WTC11 (cell line): Measurements from ENCODE around the gene PMF1. TPM values are rescaled to one million over a fixed set of nuclear protein-coding genes. Genes with fewer than 3 reads are reported as not detected.
A peak's percentile ranks its signal among the peaks of the same experiment; 100 is the strongest.

Source experiments
- CREB1 ChIP-seq: sonication (generic); formaldehyde crosslinking; IDR thresholded peaks from 2 replicates; pipeline ENCODE4 v1.8.0; 2023; ENCODE audit warnings: mild to moderate bottlenecking, missing genetic modification reagents
- ELF4 ChIP-seq: sonication (generic); formaldehyde crosslinking; IDR thresholded peaks from 2 replicates; pipeline ENCODE4 v1.8.1; 2022; ENCODE audit warnings: low read depth, mild to moderate bottlenecking, moderate library complexity, missing genetic modification reagents
- ETV6 ChIP-seq: sonication (generic); formaldehyde crosslinking; IDR thresholded peaks from 2 replicates; pipeline ENCODE4 v1.8.1; 2022; ENCODE audit warnings: mild to moderate bottlenecking, missing genetic modification reagents
- FOXK1 ChIP-seq: sonication (generic); formaldehyde crosslinking; IDR thresholded peaks from 2 replicates; pipeline ENCODE4 v1.8.0; 2022; ENCODE audit warnings: mild to moderate bottlenecking, moderate library complexity, missing genetic modification reagents
- GTF2I ChIP-seq: fragments of 250-450 bp; sonication (Bioruptor Pico); conservative IDR thresholded peaks from 2 replicates; pipeline ENCODE4 v1.4.0; 2021; ENCODE audit warnings: mild to moderate bottlenecking
- MXD4 ChIP-seq: fragments of 250-450 bp; sonication (Bioruptor Pico); IDR thresholded peaks from 2 replicates; pipeline ENCODE4 v1.8.0; 2021; ENCODE audit warnings: mild to moderate bottlenecking, moderate library complexity, borderline replicate concordance
- MYBL2 ChIP-seq: sonication (generic); formaldehyde crosslinking; IDR thresholded peaks from 2 replicates; pipeline ENCODE4 v1.8.1; 2023; ENCODE audit warnings: mild to moderate bottlenecking, moderate library complexity, missing genetic modification reagents
- NFE2L1 ChIP-seq: sonication (generic); formaldehyde crosslinking; IDR thresholded peaks from 2 replicates; pipeline ENCODE4 v1.8.1; 2023; ENCODE audit warnings: missing genetic modification reagents
- NR1H2 ChIP-seq: sonication (generic); formaldehyde crosslinking; IDR thresholded peaks from 2 replicates; pipeline ENCODE4 v1.9.0; 2021; ENCODE audit warnings: mild to moderate bottlenecking, moderate library complexity, missing genetic modification reagents
- NR2C2 ChIP-seq: sonication (generic); formaldehyde crosslinking; IDR thresholded peaks from 2 replicates; pipeline ENCODE4 v1.8.0; 2022; ENCODE audit warnings: mild to moderate bottlenecking, missing genetic modification reagents
- PRRX2 ChIP-seq: fragments of 250-450 bp; sonication (Bioruptor Pico); IDR thresholded peaks from 2 replicates; pipeline ENCODE4 v1.8.0; 2021; ENCODE audit warnings: mild to moderate bottlenecking
- ZNF263 ChIP-seq: sonication (generic); formaldehyde crosslinking; IDR thresholded peaks from 2 replicates; pipeline ENCODE4 v1.8.1; 2022; ENCODE audit warnings: low read depth, mild to moderate bottlenecking, moderate library complexity, missing genetic modification reagents
- ZNF671 ChIP-seq: fragments of 250-450 bp; sonication (Bioruptor Pico); IDR thresholded peaks from 2 replicates; pipeline ENCODE4 v1.8.0; 2021; ENCODE audit warnings: mild to moderate bottlenecking
- total RNA-seq: library from RNA; stranded (reverse); gene quantifications from 3 replicates; pipeline ENCODE4 v1.2.3, GENCODE V29; 2021
- TF ChIP-seq, protein P1 (sequence below): sonication (generic); formaldehyde crosslinking; IDR thresholded peaks from 2 replicates; pipeline ENCODE4 v1.8.1; 2022; ENCODE audit warnings: mild to moderate bottlenecking, missing genetic modification reagents, moderate library complexity, borderline replicate concordance
- TF ChIP-seq, protein P2 (sequence below): sonication (generic); formaldehyde crosslinking; IDR thresholded peaks from 2 replicates; pipeline ENCODE4 v1.8.0; 2022; ENCODE audit warnings: mild to moderate bottlenecking, missing genetic modification reagents
- TF ChIP-seq, protein P3 (sequence below): sonication (generic); formaldehyde crosslinking; conservative IDR thresholded peaks from 2 replicates; pipeline ENCODE4 v1.8.1; 2023; ENCODE audit warnings: mild to moderate bottlenecking, low read depth, missing genetic modification reagents, moderate library complexity
- TF ChIP-seq, protein P4 (sequence below): sonication (generic); formaldehyde crosslinking; IDR thresholded peaks from 2 replicates; pipeline ENCODE4 v1.8.1; 2022; ENCODE audit warnings: missing genetic modification reagents, borderline replicate concordance
- TF ChIP-seq, protein P5 (sequence below): fragments of 250-450 bp; sonication (Bioruptor Pico); IDR thresholded peaks from 2 replicates; pipeline ENCODE4 v1.9.0; 2021; ENCODE audit warnings: mild to moderate bottlenecking
- TF ChIP-seq, protein P6 (sequence below): sonication (generic); formaldehyde crosslinking; IDR thresholded peaks from 2 replicates; pipeline ENCODE4 v1.8.0; 2023; ENCODE audit warnings: mild to moderate bottlenecking, missing genetic modification reagents
- TF ChIP-seq, protein P7 (sequence below): sonication (generic); formaldehyde crosslinking; conservative IDR thresholded peaks from 2 replicates; pipeline ENCODE4 v1.8.1; 2022; ENCODE audit warnings: mild to moderate bottlenecking, missing genetic modification reagents
- TF ChIP-seq, protein P8 (sequence below): fragments of 250-450 bp; sonication (Bioruptor Pico); IDR thresholded peaks from 2 replicates; pipeline ENCODE4 v2.1.2; 2022; ENCODE audit warnings: mild to moderate bottlenecking, moderate library complexity

Gene PMF1
- total RNA-seq, 1 experiment from 2014 or later: 129 TPM

DNA sequence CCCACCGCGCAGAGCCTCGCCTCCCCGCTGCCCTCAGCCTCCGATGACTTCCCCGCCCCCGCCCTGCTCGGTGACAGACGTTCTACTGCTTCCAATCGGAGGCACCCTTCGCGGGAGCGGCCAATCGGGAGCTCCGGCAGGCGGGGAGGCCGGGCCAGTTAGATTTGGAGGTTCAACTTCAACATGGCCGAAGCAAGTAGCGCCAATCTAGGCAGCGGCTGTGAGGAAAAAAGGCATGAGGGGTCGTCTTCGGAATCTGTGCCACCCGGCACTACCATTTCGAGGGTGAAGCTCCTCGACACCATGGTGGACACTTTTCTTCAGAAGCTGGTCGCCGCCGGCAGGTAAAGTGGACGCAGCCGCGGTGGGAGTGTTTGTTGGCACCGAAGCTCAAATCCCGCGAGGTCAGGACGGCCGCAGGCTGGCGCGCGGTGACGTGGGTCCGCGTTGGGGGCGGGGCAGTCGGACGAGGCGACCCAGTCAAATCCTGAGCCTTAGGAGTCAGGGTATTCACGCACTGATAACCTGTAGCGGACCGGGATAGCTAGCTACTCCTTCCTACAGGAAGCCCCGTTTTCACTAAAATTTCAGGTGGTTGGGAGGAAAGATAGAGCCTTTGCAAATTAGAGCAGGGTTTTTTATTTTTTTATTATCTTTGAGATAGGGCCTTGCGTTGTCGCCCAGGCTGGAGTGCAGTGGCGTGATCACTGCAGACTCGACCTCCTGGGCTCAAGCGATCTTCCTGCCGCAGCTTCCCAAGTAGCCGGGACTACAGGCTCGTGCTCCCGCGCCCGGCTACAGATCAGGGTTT lies at the start of gene PMF1 (continued):
- TF ChIP-seq, protein P1, sequence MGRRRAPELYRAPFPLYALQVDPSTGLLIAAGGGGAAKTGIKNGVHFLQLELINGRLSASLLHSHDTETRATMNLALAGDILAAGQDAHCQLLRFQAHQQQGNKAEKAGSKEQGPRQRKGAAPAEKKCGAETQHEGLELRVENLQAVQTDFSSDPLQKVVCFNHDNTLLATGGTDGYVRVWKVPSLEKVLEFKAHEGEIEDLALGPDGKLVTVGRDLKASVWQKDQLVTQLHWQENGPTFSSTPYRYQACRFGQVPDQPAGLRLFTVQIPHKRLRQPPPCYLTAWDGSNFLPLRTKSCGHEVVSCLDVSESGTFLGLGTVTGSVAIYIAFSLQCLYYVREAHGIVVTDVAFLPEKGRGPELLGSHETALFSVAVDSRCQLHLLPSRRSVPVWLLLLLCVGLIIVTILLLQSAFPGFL (CRISPR knock-in tag): no peak
- TF ChIP-seq, protein P2, sequence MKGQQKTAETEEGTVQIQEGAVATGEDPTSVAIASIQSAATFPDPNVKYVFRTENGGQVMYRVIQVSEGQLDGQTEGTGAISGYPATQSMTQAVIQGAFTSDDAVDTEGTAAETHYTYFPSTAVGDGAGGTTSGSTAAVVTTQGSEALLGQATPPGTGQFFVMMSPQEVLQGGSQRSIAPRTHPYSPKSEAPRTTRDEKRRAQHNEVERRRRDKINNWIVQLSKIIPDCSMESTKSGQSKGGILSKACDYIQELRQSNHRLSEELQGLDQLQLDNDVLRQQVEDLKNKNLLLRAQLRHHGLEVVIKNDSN: no peak
- TF ChIP-seq ZNF263 (CRISPR knock-in tag) (no peak), NR1H2 (CRISPR knock-in tag) (no peak), NFE2L1 (CRISPR knock-in tag) (no peak), MXD4 (CRISPR knock-in tag) (no peak), PRRX2 (no peak), FOXK1 (CRISPR knock-in tag) (peak; percentile 85), ELF4 (CRISPR knock-in tag) (no peak), ETV6 (CRISPR knock-in tag) (peak; percentile 86), CREB1 (CRISPR knock-in tag) (no peak), GTF2I (CRISPR knock-in tag) (no peak), MYBL2 (peak; percentile 84; the same call in 1 of the 2 replicates), NR2C2 (CRISPR knock-in tag) (no peak), ZNF671 (no peak)
- TF ChIP-seq, protein P3, sequence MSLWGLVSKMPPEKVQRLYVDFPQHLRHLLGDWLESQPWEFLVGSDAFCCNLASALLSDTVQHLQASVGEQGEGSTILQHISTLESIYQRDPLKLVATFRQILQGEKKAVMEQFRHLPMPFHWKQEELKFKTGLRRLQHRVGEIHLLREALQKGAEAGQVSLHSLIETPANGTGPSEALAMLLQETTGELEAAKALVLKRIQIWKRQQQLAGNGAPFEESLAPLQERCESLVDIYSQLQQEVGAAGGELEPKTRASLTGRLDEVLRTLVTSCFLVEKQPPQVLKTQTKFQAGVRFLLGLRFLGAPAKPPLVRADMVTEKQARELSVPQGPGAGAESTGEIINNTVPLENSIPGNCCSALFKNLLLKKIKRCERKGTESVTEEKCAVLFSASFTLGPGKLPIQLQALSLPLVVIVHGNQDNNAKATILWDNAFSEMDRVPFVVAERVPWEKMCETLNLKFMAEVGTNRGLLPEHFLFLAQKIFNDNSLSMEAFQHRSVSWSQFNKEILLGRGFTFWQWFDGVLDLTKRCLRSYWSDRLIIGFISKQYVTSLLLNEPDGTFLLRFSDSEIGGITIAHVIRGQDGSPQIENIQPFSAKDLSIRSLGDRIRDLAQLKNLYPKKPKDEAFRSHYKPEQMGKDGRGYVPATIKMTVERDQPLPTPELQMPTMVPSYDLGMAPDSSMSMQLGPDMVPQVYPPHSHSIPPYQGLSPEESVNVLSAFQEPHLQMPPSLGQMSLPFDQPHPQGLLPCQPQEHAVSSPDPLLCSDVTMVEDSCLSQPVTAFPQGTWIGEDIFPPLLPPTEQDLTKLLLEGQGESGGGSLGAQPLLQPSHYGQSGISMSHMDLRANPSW (CRISPR knock-in tag): no peak
- TF ChIP-seq, protein P4, sequence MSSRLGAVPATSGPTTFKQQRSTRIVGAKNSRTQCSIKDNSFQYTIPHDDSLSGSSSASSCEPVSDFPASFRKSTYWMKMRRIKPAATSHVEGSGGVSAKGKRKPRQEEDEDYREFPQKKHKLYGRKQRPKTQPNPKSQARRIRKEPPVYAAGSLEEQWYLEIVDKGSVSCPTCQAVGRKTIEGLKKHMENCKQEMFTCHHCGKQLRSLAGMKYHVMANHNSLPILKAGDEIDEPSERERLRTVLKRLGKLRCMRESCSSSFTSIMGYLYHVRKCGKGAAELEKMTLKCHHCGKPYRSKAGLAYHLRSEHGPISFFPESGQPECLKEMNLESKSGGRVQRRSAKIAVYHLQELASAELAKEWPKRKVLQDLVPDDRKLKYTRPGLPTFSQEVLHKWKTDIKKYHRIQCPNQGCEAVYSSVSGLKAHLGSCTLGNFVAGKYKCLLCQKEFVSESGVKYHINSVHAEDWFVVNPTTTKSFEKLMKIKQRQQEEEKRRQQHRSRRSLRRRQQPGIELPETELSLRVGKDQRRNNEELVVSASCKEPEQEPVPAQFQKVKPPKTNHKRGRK: no peak
- TF ChIP-seq, protein P5, sequence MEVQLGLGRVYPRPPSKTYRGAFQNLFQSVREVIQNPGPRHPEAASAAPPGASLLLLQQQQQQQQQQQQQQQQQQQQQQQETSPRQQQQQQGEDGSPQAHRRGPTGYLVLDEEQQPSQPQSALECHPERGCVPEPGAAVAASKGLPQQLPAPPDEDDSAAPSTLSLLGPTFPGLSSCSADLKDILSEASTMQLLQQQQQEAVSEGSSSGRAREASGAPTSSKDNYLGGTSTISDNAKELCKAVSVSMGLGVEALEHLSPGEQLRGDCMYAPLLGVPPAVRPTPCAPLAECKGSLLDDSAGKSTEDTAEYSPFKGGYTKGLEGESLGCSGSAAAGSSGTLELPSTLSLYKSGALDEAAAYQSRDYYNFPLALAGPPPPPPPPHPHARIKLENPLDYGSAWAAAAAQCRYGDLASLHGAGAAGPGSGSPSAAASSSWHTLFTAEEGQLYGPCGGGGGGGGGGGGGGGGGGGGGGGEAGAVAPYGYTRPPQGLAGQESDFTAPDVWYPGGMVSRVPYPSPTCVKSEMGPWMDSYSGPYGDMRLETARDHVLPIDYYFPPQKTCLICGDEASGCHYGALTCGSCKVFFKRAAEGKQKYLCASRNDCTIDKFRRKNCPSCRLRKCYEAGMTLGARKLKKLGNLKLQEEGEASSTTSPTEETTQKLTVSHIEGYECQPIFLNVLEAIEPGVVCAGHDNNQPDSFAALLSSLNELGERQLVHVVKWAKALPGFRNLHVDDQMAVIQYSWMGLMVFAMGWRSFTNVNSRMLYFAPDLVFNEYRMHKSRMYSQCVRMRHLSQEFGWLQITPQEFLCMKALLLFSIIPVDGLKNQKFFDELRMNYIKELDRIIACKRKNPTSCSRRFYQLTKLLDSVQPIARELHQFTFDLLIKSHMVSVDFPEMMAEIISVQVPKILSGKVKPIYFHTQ (CRISPR knock-in tag): no peak
- TF ChIP-seq, protein P6, sequence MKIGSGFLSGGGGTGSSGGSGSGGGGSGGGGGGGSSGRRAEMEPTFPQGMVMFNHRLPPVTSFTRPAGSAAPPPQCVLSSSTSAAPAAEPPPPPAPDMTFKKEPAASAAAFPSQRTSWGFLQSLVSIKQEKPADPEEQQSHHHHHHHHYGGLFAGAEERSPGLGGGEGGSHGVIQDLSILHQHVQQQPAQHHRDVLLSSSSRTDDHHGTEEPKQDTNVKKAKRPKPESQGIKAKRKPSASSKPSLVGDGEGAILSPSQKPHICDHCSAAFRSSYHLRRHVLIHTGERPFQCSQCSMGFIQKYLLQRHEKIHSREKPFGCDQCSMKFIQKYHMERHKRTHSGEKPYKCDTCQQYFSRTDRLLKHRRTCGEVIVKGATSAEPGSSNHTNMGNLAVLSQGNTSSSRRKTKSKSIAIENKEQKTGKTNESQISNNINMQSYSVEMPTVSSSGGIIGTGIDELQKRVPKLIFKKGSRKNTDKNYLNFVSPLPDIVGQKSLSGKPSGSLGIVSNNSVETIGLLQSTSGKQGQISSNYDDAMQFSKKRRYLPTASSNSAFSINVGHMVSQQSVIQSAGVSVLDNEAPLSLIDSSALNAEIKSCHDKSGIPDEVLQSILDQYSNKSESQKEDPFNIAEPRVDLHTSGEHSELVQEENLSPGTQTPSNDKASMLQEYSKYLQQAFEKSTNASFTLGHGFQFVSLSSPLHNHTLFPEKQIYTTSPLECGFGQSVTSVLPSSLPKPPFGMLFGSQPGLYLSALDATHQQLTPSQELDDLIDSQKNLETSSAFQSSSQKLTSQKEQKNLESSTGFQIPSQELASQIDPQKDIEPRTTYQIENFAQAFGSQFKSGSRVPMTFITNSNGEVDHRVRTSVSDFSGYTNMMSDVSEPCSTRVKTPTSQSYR (CRISPR knock-in tag): no peak; the same call in 1 of the 2 replicates
- TF ChIP-seq, protein P7, sequence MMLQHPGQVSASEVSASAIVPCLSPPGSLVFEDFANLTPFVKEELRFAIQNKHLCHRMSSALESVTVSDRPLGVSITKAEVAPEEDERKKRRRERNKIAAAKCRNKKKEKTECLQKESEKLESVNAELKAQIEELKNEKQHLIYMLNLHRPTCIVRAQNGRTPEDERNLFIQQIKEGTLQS (CRISPR knock-in tag): no peak
- TF ChIP-seq, protein P8, sequence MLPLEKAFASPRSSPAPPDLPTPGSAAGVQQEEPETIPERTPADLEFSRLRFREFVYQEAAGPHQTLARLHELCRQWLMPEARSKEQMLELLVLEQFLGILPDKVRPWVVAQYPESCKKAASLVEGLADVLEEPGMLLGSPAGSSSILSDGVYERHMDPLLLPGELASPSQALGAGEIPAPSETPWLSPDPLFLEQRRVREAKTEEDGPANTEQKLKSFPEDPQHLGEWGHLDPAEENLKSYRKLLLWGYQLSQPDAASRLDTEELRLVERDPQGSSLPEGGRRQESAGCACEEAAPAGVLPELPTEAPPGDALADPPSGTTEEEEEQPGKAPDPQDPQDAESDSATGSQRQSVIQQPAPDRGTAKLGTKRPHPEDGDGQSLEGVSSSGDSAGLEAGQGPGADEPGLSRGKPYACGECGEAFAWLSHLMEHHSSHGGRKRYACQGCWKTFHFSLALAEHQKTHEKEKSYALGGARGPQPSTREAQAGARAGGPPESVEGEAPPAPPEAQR (CRISPR knock-in tag): no peak
